ENCODE results near the gene DDX39B. TPM values are rescaled to one million over a fixed set of nuclear protein-coding genes. Genes with fewer than 3 reads are reported as not detected.
A peak's percentile ranks its signal among the peaks of the same experiment; 100 is the strongest.

The DDX39B gene
- total and polyA plus RNA-seq, 9 of the 15 experiments (the other 6 are each of a cell fraction or from before 2014, with no cell fraction given), result 479 to 869 (median 592) TPM

- TF ChIP-seq SRSF9 (IDR thresholded peaks at IDR 0.05; ENCODE audit: borderline replicate concordance, low read depth, low read length) (no peak), ETS1 (conservative IDR thresholded peaks at IDR 0.05; ENCODE audit: control insufficient read depth, low read depth, low read length) (peak; percentile 24; the same call in 1 of the 2 replicates), ERF (CRISPR knock-in tag; IDR thresholded peaks at IDR 0.05) (peak; percentile 58; the same call in 1 of the 2 replicates), MED1 (CRISPR knock-in tag; IDR thresholded peaks at IDR 0.05; ENCODE audit: borderline replicate concordance) (no peak), XRCC3 (IDR thresholded peaks at IDR 0.05) (no peak), UBTF (IDR thresholded peaks at IDR 0.05; ENCODE audit: borderline replicate concordance in 1 of 2, low read depth in 2 of 2, low read length in 2 of 2) (0 out of 4 replicates have a peak, but pooled peaks of 1 of the 2 experiments have one; percentile 35), ZNF639 (CRISPR knock-in tag; conservative IDR thresholded peaks at IDR 0.05 in 1 of 2, IDR thresholded peaks at IDR 0.05 in 1 of 2) (peak in 1 of 2 experiments; percentile 49; a peak in 1 of 4 replicates), FUS (optimal IDR thresholded peaks at IDR 0.05; ENCODE audit: low read depth, low read length) (no peak), ZNF445 (CRISPR knock-in tag; IDR thresholded peaks at IDR 0.05; ENCODE audit: low read depth) (no peak), SNAPC5 (CRISPR knock-in tag; IDR thresholded peaks at IDR 0.05) (no peak), HNRNPH1 (optimal IDR thresholded peaks at IDR 0.05; ENCODE audit: low read depth, low read length) (no peak), RBM22 (IDR thresholded peaks at IDR 0.05; ENCODE audit: low read depth, low read length, poor library complexity, severe bottlenecking) (no peak), FOSL1 (tag; conservative IDR thresholded peaks at IDR 0.05) (peak; percentile 83), ZBTB7A (IDR thresholded peaks at IDR 0.05; ENCODE audit: borderline replicate concordance, control insufficient read depth, low read depth, low read length) (peak; percentile 78; the same call in 1 of the 2 replicates), MCM7 (IDR thresholded peaks at IDR 0.05) (no peak), MNT (conservative IDR thresholded peaks at IDR 0.05) (peak; percentile 69 to 84), POLR2AphosphoS2 (IDR thresholded peaks at IDR 0.05; ENCODE audit: low read length) (peak; percentile 68; the same call in 1 of the 2 replicates), FOXK1 (CRISPR knock-in tag; IDR thresholded peaks at IDR 0.05; ENCODE audit: borderline replicate concordance) (no peak), TAF15 (IDR thresholded peaks at IDR 0.05; ENCODE audit: low read depth, low read length) (no peak), NFATC3 (IDR thresholded peaks at IDR 0.05) (no peak)
Measured at GRCh38 chr6:31559958-31560696, 18.3 kb upstream of the DDX39B start (continued).
